HL-60 (cell line): Measurements from ENCODE around the gene ZMYND8.

Experiments
- DNase-seq, 2 experiments: peaks; one replicate each; pipeline ENCODE4 v3.0.0-alpha.2; 2010 to 2020; ENCODE audit warnings: low read depth in 1 of 2, low spot score in 1 of 2
- H3K27ac ChIP-seq: fragments of 250-450 bp; sonication (Bioruptor Pico); replicated peaks from 2 replicates; pipeline ENCODE4 v1.5.1; 2020; ENCODE audit warnings: mild to moderate bottlenecking, moderate library complexity
- H3K27me3 ChIP-seq: fragments of 250-450 bp; sonication (Bioruptor Pico); 2 replicates; pipeline ENCODE4 v1.5.1; 2021; ENCODE audit warnings: mild to moderate bottlenecking, moderate library complexity; ENCODE audit not compliant: insufficient read depth, poor library complexity, severe bottlenecking
- H3K4me3 ChIP-seq: replicated peaks from 2 replicates; pipeline ENCODE4 v1.5.1; 2011; ENCODE audit warnings: mild to moderate bottlenecking, control low read depth, low read length; ENCODE audit not compliant: insufficient read depth
- CTCF ChIP-seq: IDR thresholded peaks from one replicate; pipeline ENCODE4 v1.5.1; 2011; ENCODE audit warnings: low read length, control low read depth, inconsistent platforms; ENCODE audit not compliant: insufficient read depth
- GABPA ChIP-seq: IDR thresholded peaks from 2 replicates; pipeline ENCODE4 v1.6.1; 2012; ENCODE audit warnings: low read depth
- POLR2AphosphoS5 ChIP-seq: IDR thresholded peaks from 2 replicates; pipeline ENCODE4 v1.6.1; 2012; ENCODE audit warnings: low read depth
- REST ChIP-seq: IDR thresholded peaks from 2 replicates; pipeline ENCODE4 v1.6.1; 2012; ENCODE audit warnings: low read depth; ENCODE audit not compliant: insufficient replicate concordance
- SPI1 ChIP-seq: IDR thresholded peaks from 2 replicates; pipeline ENCODE4 v1.6.1; 2012; ENCODE audit warnings: low read depth, mild to moderate bottlenecking, borderline replicate concordance

The ZMYND8 gene

GRCh38 chr20:47373206-47373733, 16.8 kb upstream of the ZMYND8 start:
- no peak for DNase-seq
- Histone ChIP-seq H3K27ac (no peak overlapping the region), H3K27me3 (no peaks in the 10 kb centered on the region), H3K4me3 (no peak overlapping the region)
- TF ChIP-seq GABPA (no peak), CTCF (no peak), POLR2AphosphoS5 (no peak), REST (no peak), SPI1 (no peak)

- TF ChIP-seq REST: no peak
- TF ChIP-seq POLR2AphosphoS5: no peak
- TF ChIP-seq CTCF: no peak
- TF ChIP-seq GABPA: no peak
- no peak for TF ChIP-seq SPI1
- Histone ChIP-seq H3K4me3 (no peak overlapping the region), H3K27me3 (no peaks in the 10 kb centered on the region), H3K27ac (no peak overlapping the region)
- no peak for DNase-seq
Observed at GRCh38 chr20:47370850-47371782, 14.6 kb upstream of the ZMYND8 start.

- Histone ChIP-seq H3K27me3 (no peaks in the 10 kb centered on the region), H3K4me3 (no peak overlapping the region), H3K27ac (no peak overlapping the region)
- no peak for TF ChIP-seq CTCF
- DNase-seq: no peak
Observed at GRCh38 chr20:47370214-47370613, 13.7 kb upstream of the ZMYND8 start.
